ENCODE measurements around the gene SLC17A9. TPM values are rescaled to one million over a fixed set of nuclear protein-coding genes. Genes with fewer than 3 reads are reported as not detected.

SLC17A9 gene
- total RNA-seq, 1 donor from 2014 or later, result 15.2 TPM

- Histone ChIP-seq H3K4me3 (peak overlapping the region; percentile 88), H3K36me3 (no peaks in the 10 kb centered on the region), H3K4me1 (peaks cover 81% of the 10 kb centered on the region), H3K27ac (peak overlapping the region; percentile 97), H3K27me3 (no peaks in the 10 kb centered on the region), H3K9me3 (no peaks in the 10 kb centered on the region)
- no peak for TF ChIP-seq CTCF (IDR thresholded peaks at IDR 0.05)
- ATAC-seq (no peak), DNase-seq (no peak)
- intact Hi-C loops (cut with DNase I), result no loop called here
These were observed 28.7 kb upstream of the SLC17A9 start for GRCh38 chr20:62923669-62924441.

GRCh38 chr20:62924442-62925075 is 27.9 kb upstream of the SLC17A9 start:
- H3K9me3 ChIP-seq, result no peaks in the 10 kb centered on the region
- ATAC-seq (no peak), DNase-seq (no peak)
- no peaks in the 10 kb centered on the region for H3K36me3 ChIP-seq
- no peaks in the 10 kb centered on the region for H3K27me3 ChIP-seq
- peak overlapping the region; percentile 88 for H3K4me3 ChIP-seq
- no peak for TF ChIP-seq CTCF (IDR thresholded peaks at IDR 0.05)
- peaks cover 77% of the 10 kb centered on the region for H3K4me1 ChIP-seq
- H3K27ac ChIP-seq, result peak overlapping the region; percentile 97
- intact Hi-C loops (cut with DNase I), result no loop called here

GRCh38 chr20:62925076-62925419 is 27.5 kb upstream of the SLC17A9 start:
- no peak for DNase-seq
- intact Hi-C loops (cut with DNase I), result no loop called here
- TF ChIP-seq CTCF (IDR thresholded peaks at IDR 0.05), result no peak
- Histone ChIP-seq H3K27ac (peak overlapping the region; percentile 97), H3K9me3 (no peaks in the 10 kb centered on the region), H3K4me1 (peaks cover 77% of the 10 kb centered on the region), H3K36me3 (no peaks in the 10 kb centered on the region), H3K4me3 (peak overlapping the region; percentile 88), H3K27me3 (no peaks in the 10 kb centered on the region)
- ATAC-seq, result no peak

GRCh38 chr20:62925420-62926228 is 26.9 kb upstream of the SLC17A9 start:
- Histone ChIP-seq H3K9me3 (no peaks in the 10 kb centered on the region), H3K4me3 (peak overlapping the region; percentile 88), H3K27ac (peak overlapping the region; percentile 97), H3K4me1 (peaks cover 74% of the 10 kb centered on the region), H3K27me3 (no peaks in the 10 kb centered on the region), H3K36me3 (no peaks in the 10 kb centered on the region)
- TF ChIP-seq CTCF (IDR thresholded peaks at IDR 0.05), result no peak
- ATAC-seq (peak; percentile 3), DNase-seq (peak; percentile 77)
- intact Hi-C loops (cut with DNase I), result no loop called here

GRCh38 chr20:62926229-62927127 is 26.0 kb upstream of the SLC17A9 start, which contains the start of gene DIDO1:
Gene DIDO1 (minus strand): TSS chr20:62926505.
- Histone ChIP-seq H3K4me3 (peak within 1 kb of the TSS; percentile 88), H3K27ac (peak within 1 kb of the TSS; percentile 97), H3K9me3 (no peaks in the 10 kb centered on the region), H3K4me1 (peaks cover 65% of the 10 kb centered on the region), H3K27me3 (no peaks in the 10 kb centered on the region), H3K36me3 (no peaks in the 10 kb centered on the region)
- intact Hi-C loops (cut with DNase I), result no loop called here
- DNase-seq (peak; percentile 96), ATAC-seq (peak; percentile 94)
- peak; percentile 79 for TF ChIP-seq CTCF (IDR thresholded peaks at IDR 0.05)

Data from upper lobe of right lung (tissue), 1 donor.